Mucosa of stomach (tissue), 1 donor: ENCODE data around the gene UBB.
"Not testable (repeated sequence)": the region's sequence is repeated elsewhere in the genome, so short reads cannot be mapped to it uniquely, and the experiment has no call there.

Experiments
- H3K27me3 ChIP-seq: one replicate; pipeline ENCODE4 v1.7.0; 2013; ENCODE audit warnings: mild to moderate bottlenecking, low read length; ENCODE audit not compliant: control insufficient read depth, insufficient read depth
- H3K36me3 ChIP-seq: one replicate; pipeline ENCODE4 v1.7.0; 2013; ENCODE audit warnings: low read length; ENCODE audit not compliant: control insufficient read depth, insufficient read depth
- H3K4me1 ChIP-seq: one replicate; pipeline ENCODE4 v1.7.0; 2013; ENCODE audit warnings: mild to moderate bottlenecking, low read length; ENCODE audit not compliant: control insufficient read depth, insufficient read depth
- H3K4me3 ChIP-seq: one replicate; pipeline ENCODE4 v1.7.0; 2013; ENCODE audit warnings: low read length
- H3K9ac ChIP-seq: one replicate; pipeline ENCODE4 v1.7.0; 2013; ENCODE audit warnings: mild to moderate bottlenecking, low read length, moderate library complexity
- H3K9me3 ChIP-seq: one replicate; pipeline ENCODE4 v1.7.0; 2013; ENCODE audit warnings: mild to moderate bottlenecking, low read length, moderate library complexity; ENCODE audit not compliant: control insufficient read depth
- donor health status: Pancreatic carcinoma.

UBB gene

DNA sequence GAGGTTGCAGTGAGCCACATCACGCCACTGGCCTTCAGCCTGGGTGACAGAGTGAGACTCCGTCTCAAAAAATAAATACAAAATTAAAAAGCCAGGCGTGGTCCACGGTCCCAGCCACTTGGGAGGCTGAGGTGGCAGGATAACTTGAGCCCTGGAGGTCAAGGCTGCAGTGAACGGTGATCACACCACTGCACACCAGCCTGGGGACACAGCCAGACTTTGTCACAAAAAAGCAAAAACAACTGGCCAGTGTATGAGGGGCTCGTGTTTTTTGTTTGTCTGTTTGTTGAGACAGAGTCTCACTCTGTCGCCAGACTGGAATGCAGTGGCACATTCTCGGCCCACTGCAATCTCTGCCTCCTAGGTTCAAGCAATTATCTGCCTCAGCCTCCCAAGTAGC, 1.2 kb upstream of the UBB start:
- Histone ChIP-seq H3K4me1 (peaks cover 37% of the 10 kb centered on the region), H3K27me3 (no peaks in the 10 kb centered on the region), H3K9me3 (no peaks in the 10 kb centered on the region), H3K9ac (no peak overlapping the region), H3K4me3 (no peak overlapping the region), H3K36me3 (no peaks in the 10 kb centered on the region)

DNA sequence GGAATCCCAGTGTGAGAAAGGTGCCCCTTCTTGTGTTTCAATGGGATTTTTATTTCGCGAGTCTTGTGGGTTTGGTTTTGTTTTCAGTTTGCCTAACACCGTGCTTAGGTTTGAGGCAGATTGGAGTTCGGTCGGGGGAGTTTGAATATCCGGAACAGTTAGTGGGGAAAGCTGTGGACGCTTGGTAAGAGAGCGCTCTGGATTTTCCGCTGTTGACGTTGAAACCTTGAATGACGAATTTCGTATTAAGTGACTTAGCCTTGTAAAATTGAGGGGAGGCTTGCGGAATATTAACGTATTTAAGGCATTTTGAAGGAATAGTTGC, 567 bp downstream of the UBB start:
- Histone ChIP-seq H3K9me3 (no peaks in the 10 kb centered on the region), H3K9ac (peak overlapping the region; percentile 96), H3K27me3 (no peaks in the 10 kb centered on the region), H3K36me3 (no peaks in the 10 kb centered on the region), H3K4me1 (peaks cover 43% of the 10 kb centered on the region), H3K4me3 (peak overlapping the region; percentile 53)

DNA sequence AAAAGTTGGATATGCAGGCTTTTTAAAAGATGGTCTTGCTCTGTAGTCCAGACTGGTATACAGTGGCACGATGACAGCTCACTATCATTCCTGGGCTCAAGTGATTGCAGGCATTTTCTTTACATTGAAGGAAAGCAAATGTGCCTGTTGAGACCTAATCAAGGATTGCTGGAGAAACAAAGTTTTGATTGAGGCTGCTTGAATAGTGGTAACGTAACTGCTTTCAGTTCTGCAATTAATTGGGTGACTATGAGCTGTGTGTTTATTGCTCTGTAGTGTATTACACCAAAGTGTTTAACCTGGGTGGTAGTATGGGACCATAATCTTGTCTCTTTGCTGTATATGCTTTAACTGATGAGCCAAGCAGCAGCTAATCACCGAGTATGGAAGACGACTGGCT, 2.3 kb downstream of the UBB start:
- Histone ChIP-seq H3K4me1 (peaks cover 43% of the 10 kb centered on the region), H3K27me3 (no peaks in the 10 kb centered on the region), H3K36me3 (no peaks in the 10 kb centered on the region), H3K9me3 (no peaks in the 10 kb centered on the region), H3K4me3 (no peak overlapping the region), H3K9ac (no peak overlapping the region)

- no peak overlapping the region for H3K4me3 ChIP-seq
- H3K36me3 ChIP-seq: no peaks in the 10 kb centered on the region
- peaks cover 38% of the 10 kb centered on the region for H3K4me1 ChIP-seq
- no peaks in the 10 kb centered on the region for H3K9me3 ChIP-seq
- H3K27me3 ChIP-seq: no peaks in the 10 kb centered on the region
- H3K9ac ChIP-seq: no peak overlapping the region
These were observed 2.9 kb downstream of the UBB start for GRCh38 chr17:16383772-16384287.

DNA sequence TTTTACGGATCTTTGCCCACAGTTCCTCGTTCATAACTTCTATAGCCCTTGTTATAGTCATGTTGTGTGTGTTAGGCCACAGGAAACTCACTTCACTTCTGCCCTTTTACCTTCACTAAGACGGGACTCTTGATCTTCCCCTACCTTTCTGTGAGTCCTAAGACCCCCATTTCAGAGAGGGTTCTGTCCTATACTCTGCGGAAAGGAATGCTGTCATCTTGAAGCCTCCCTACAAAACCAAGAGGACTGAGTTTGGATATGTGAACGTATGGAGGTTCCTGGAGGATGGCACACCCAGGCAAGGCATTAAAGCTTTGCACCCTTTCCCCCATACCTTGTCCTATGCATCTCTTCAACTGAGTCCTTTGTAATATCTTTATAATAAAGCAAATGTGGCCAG, 3.7 kb downstream of the UBB start:
- Histone ChIP-seq H3K27me3 (no peaks in the 10 kb centered on the region), H3K36me3 (no peaks in the 10 kb centered on the region), H3K4me3 (no peak overlapping the region), H3K9ac (no peak overlapping the region), H3K9me3 (no peaks in the 10 kb centered on the region), H3K4me1 (peaks cover 31% of the 10 kb centered on the region)

DNA sequence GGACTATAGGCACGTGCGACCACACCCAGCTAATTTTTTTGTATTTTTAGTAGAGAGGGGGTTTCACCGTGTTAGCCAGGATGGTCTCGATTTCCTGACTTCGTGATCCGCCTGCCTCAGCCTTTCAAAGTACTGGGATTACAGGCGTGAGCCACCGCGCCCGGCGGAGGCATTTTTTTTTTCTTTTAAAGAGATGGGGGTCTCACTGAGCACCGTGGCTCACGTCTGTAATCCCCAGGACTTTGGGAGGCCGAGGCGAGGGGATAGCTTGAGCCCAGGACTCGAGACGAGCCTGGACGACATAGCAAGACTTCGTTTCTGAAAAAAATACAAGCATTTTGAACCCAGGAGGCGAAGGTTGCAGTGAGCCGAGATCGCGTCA, 5.2 kb downstream of the UBB start:
- not testable (repeated sequence) for H3K36me3 ChIP-seq, H3K27me3 ChIP-seq, H3K9me3 ChIP-seq
- Histone ChIP-seq H3K4me3 (peak overlapping the region; percentile 19), H3K4me1 (peaks cover 26% of the 10 kb centered on the region), H3K9ac (peak overlapping the region; percentile 50)

- Histone ChIP-seq H3K27me3 (no peaks in the 10 kb centered on the region), H3K4me3 (no peak overlapping the region), H3K9me3 (no peaks in the 10 kb centered on the region), H3K9ac (no peak overlapping the region), H3K36me3 (no peaks in the 10 kb centered on the region), H3K4me1 (peaks cover under 1% of the 10 kb centered on the region)
These were observed 10.6 kb downstream of the UBB start for GRCh38 chr17:16391451-16391850.

DNA sequence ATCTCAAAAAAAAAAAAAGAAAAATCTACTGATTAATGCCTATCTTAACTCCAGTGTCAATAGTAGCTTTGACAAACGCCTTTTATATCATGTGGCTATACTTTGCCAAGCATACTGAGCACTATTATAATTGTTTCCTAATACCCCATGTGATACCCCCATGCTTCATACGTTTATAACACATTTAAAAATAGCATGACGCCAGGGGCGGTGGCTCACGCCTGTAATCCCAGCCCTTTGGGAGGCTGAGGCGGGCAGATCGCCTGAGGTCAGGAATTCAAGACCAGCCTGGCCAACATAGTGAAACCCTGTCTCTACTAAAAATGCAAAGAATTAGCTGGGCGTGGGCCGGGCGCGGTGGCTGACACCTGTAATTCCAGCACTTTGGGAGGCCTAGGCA, 11.6 kb downstream of the UBB start:
- not testable (repeated sequence) for H3K9ac ChIP-seq, H3K9me3 ChIP-seq, H3K36me3 ChIP-seq, H3K27me3 ChIP-seq, H3K4me3 ChIP-seq, H3K4me1 ChIP-seq

DNA sequence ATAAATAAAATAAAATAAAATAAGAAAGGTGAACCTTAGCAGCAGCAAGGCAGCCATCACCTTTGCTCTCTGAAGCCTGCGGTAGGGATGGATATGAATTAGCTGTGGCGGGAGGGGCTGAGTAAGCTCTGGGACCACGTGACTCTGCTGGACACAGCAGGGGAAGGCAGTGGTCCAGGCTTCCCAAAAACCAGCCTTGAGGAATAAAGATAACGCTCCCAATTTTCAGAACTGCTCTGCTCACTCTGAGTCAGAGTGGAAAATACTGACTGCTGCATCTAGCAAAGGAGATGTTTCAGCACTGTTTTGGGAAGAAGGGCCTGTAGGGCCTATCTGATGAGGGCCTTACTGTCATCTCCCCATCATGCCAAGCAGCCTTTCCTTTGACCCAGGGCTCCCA, 15.0 kb downstream of the UBB start:
- not testable (repeated sequence) for H3K27me3 ChIP-seq, H3K4me1 ChIP-seq, H3K4me3 ChIP-seq, H3K9ac ChIP-seq, H3K9me3 ChIP-seq, H3K36me3 ChIP-seq

GRCh38 chr17:16396693-16397092, 15.8 kb downstream of the UBB start:
- H3K4me3 ChIP-seq, H3K9ac ChIP-seq: not testable (repeated sequence)

GRCh38 chr17:16398270-16399267, 17.7 kb downstream of the UBB start:
- Histone ChIP-seq H3K4me3 (no peak overlapping the region), H3K27me3 (no peaks in the 10 kb centered on the region), H3K4me1 (peaks cover 4% of the 10 kb centered on the region), H3K9me3 (no peaks in the 10 kb centered on the region), H3K9ac (no peak overlapping the region), H3K36me3 (no peaks in the 10 kb centered on the region)

More at GRCh38 chr17:16396693-16397092, 15.8 kb downstream of the UBB start:
- H3K27me3 ChIP-seq, H3K9me3 ChIP-seq, H3K4me1 ChIP-seq, H3K36me3 ChIP-seq: not testable (repeated sequence)

DNA sequence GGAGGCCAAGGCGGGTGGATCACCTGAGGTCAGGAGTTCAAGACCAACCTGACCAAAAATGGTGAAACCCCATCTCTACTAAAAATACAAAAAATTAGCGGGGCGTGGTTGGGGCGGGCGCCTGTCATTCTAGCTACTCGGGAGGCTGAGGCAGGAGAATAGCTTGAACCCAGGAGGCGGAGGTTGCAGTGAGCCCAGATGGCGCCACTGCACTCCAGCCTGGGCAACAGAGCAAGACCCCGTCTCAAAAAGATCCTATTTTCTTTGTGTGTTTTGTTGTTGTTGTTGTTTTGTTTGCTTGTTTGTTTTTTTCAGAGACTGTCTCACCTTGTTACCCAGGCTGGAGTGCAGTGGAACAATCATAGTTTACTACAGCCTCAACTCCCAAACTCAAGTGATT, 23.0 kb downstream of the UBB start:
- not testable (repeated sequence) for H3K9me3 ChIP-seq, H3K9ac ChIP-seq, H3K4me1 ChIP-seq, H3K27me3 ChIP-seq, H3K4me3 ChIP-seq, H3K36me3 ChIP-seq
